OCI-LY7 (cell line): ENCODE data around the gene AGAP3. TPM values are rescaled to one million over a fixed set of nuclear protein-coding genes. Genes with fewer than 3 reads are reported as not detected.
A peak's percentile ranks its signal among the peaks of the same experiment; 100 is the strongest.

ENCODE experiments used
- BruUV-seq: library from RNA; stranded (reverse); fragments of 400-500 nt; replicated peaks from 2 replicates; lab custom pipeline; 2021; lab: Mats Ljungman, UMichigan
- CTCF ChIA-PET: fragments of 300-600 bp; sonication (Branson Sonifier 250); formaldehyde crosslinking; loops from one replicate; lab custom pipeline; 2022; ENCODE audit warnings: antibody characterized with exemption; ENCODE audit not compliant: unreplicated experiment; lab: Charles Lee
- POLR2A ChIA-PET: fragments of 300-600 bp; sonication (Branson Sonifier 250); formaldehyde crosslinking; loops from one replicate; lab custom pipeline; 2022; ENCODE audit warnings: antibody characterized with exemption; lab: Charles Lee
- DNase-seq: peaks from one replicate; pipeline ENCODE4 v3.0.0-alpha.2; 2015; ENCODE audit warnings: low spot score
- H2AFZ ChIP-seq: fragments of 200-600 bp; sonication (generic), shearing (Covaris generic); 2 replicates; pipeline ENCODE4 v1.6.1; 2014; ENCODE audit warnings: mild to moderate bottlenecking, antibody characterized with exemption, low read length, moderate library complexity
- H3K27ac ChIP-seq: fragments of 200-600 bp; sonication (generic); 2 replicates; pipeline ENCODE4 v1.5.1; 2014; ENCODE audit warnings: mixed run types, low read depth, mild to moderate bottlenecking, moderate library complexity, low read length, inconsistent platforms; ENCODE audit not compliant: poor library complexity, severe bottlenecking
- H3K36me3 ChIP-seq: fragments of 200-600 bp; sonication (generic); 2 replicates; pipeline ENCODE4 v1.6.1; 2014; ENCODE audit warnings: mild to moderate bottlenecking, antibody characterized with exemption, low read length, moderate library complexity, mixed read lengths; ENCODE audit not compliant: insufficient read depth
- H3K4me1 ChIP-seq: fragments of 200-600 bp; sonication (generic); 2 replicates; pipeline ENCODE4 v1.5.1; 2014; ENCODE audit warnings: mild to moderate bottlenecking, low read length; ENCODE audit not compliant: insufficient read depth, poor library complexity, severe bottlenecking
- H3K4me2 ChIP-seq: fragments of 200-600 bp; sonication (generic); 2 replicates; pipeline ENCODE4 v1.6.1; 2014; ENCODE audit warnings: mild to moderate bottlenecking, low read length
- H3K4me3 ChIP-seq: fragments of 200-600 bp; sonication (generic); 2 replicates; pipeline ENCODE4 v1.5.1; 2014; ENCODE audit warnings: mild to moderate bottlenecking, low read depth, low read length; ENCODE audit not compliant: poor library complexity, severe bottlenecking
- H3K79me2 ChIP-seq: fragments of 200-600 bp; sonication (generic); 2 replicates; pipeline ENCODE4 v1.6.1; 2016; ENCODE audit warnings: low read depth, mild to moderate bottlenecking, low read length, moderate library complexity, mixed read lengths; ENCODE audit not compliant: insufficient read depth
- H3K9me2 ChIP-seq: fragments of 200-600 bp; sonication (generic); 2 replicates; pipeline ENCODE4 v1.6.1; 2016; ENCODE audit warnings: mild to moderate bottlenecking, low read length, mixed read lengths; ENCODE audit not compliant: insufficient read depth
- H3K9me3 ChIP-seq: fragments of 200-600 bp; sonication (generic); 2 replicates; pipeline ENCODE4 v1.6.1; 2014; ENCODE audit warnings: mild to moderate bottlenecking, mixed run types, low read length, mixed read lengths
- H4K20me1 ChIP-seq: fragments of 200-600 bp; sonication (generic); 2 replicates; pipeline ENCODE4 v1.6.1; 2014; ENCODE audit warnings: mild to moderate bottlenecking, antibody characterized with exemption, low read length, moderate library complexity, mixed read lengths; ENCODE audit not compliant: insufficient read depth
- CTCF ChIP-seq: fragments of 200-600 bp; sonication (generic); conservative IDR thresholded peaks from 2 replicates; pipeline ENCODE4 v1.5.1; 2014; ENCODE audit warnings: mild to moderate bottlenecking, antibody characterized with exemption, low read length, moderate library complexity, mixed read lengths
- EZH2phosphoT487 ChIP-seq: fragments of 200-600 bp; sonication (generic); IDR thresholded peaks from 2 replicates; pipeline ENCODE4 v1.6.1; 2018; ENCODE audit warnings: low read depth, borderline replicate concordance, mild to moderate bottlenecking, mixed run types, antibody characterized with exemption, low read length, moderate library complexity, mixed read lengths
- intact Hi-C: fragments of 100-400 bp; cut with micrococcal nuclease; formaldehyde crosslinking; loops from one replicate; pipeline ENCODE4 v1.10.0; 2022; ENCODE audit not compliant: unreplicated experiment
- total RNA-seq, 2 experiments: library from RNA; depleted of rRNA in 1 of 2; stranded (reverse); fragments of >200 nt in 1 of 2; shearing (Covaris generic) in 1 of 2; gene quantifications; 2 replicates each; pipeline ENCODE4 v1.2.3, GENCODE V29; 2014 to 2022

The AGAP3 gene
- total RNA-seq, 2 experiments from 2014 or later: 4.8 to 30.9 TPM

- Histone ChIP-seq H3K4me2 (no peak overlapping the region), H3K36me3 (no peaks in the 10 kb centered on the region), H3K79me2 (no peaks in the 10 kb centered on the region), H3K4me3 (no peak overlapping the region), H3K9me3 (no peaks in the 10 kb centered on the region), H3K9me2 (no peaks in the 10 kb centered on the region), H4K20me1 (no peaks in the 10 kb centered on the region), H3K27ac (no peak overlapping the region), H3K4me1 (no peaks in the 10 kb centered on the region), H2AFZ (no peak overlapping the region)
- BruUV-seq: no TSS peak
- POLR2A ChIA-PET: no interaction called here
- TF ChIP-seq EZH2phosphoT487: no peak
- no peak for TF ChIP-seq CTCF
- intact Hi-C loops: no loop called here
- CTCF ChIA-PET: no interaction called here
- no peak for DNase-seq
These were observed 88.9 kb downstream of the AGAP3 start for GRCh38 chr7:151175047-151175792.

GRCh38 chr7:151175793-151176311 lies 89.6 kb downstream of the AGAP3 start:
- ChIA-PET CTCF (no interaction called here), POLR2A (no interaction called here)
- Histone ChIP-seq H3K4me3 (no peak overlapping the region), H3K9me2 (no peaks in the 10 kb centered on the region), H2AFZ (no peak overlapping the region), H3K36me3 (no peaks in the 10 kb centered on the region), H3K79me2 (no peaks in the 10 kb centered on the region), H3K27ac (no peak overlapping the region), H3K9me3 (no peaks in the 10 kb centered on the region), H3K4me2 (no peak overlapping the region), H4K20me1 (no peaks in the 10 kb centered on the region), H3K4me1 (no peaks in the 10 kb centered on the region)
- no peak for DNase-seq
- intact Hi-C loops: no loop called here
- no TSS peak for BruUV-seq
- TF ChIP-seq EZH2phosphoT487 (no peak), CTCF (0 out of 2 replicates have a peak, but pooled peaks have one; percentile 24)

GRCh38 chr7:151176401-151176800 lies 90.1 kb downstream of the AGAP3 start:
- TF ChIP-seq CTCF (no peak), EZH2phosphoT487 (no peak)

More at GRCh38 chr7:151176401-151176800, 90.1 kb downstream of the AGAP3 start:
- Histone ChIP-seq H3K4me1 (no peaks in the 10 kb centered on the region), H3K79me2 (no peaks in the 10 kb centered on the region), H4K20me1 (no peaks in the 10 kb centered on the region), H3K4me2 (no peak overlapping the region), H3K9me2 (no peaks in the 10 kb centered on the region), H3K36me3 (no peaks in the 10 kb centered on the region), H2AFZ (no peak overlapping the region), H3K4me3 (no peak overlapping the region), H3K9me3 (no peaks in the 10 kb centered on the region), H3K27ac (no peak overlapping the region)
- no peak for DNase-seq
- ChIA-PET CTCF (no interaction called here), POLR2A (no interaction called here)
- no TSS peak for BruUV-seq
- intact Hi-C loops: no loop called here
